HG03095 (cell line): ENCODE measurements around the gene NFATC1.
A peak's percentile ranks its signal among the peaks of the same experiment; 100 is the strongest.

Experiments used
- ATAC-seq: cut with Tn5 transposase; IDR thresholded peaks from one replicate; pipeline ENCODE4 v1.9.1; 2021; ENCODE audit warnings: moderate library complexity; ENCODE audit not compliant: unreplicated experiment

The NFATC1 gene

GRCh38 chr18:79402977-79403722 lies 7.4 kb downstream of the NFATC1 start:
- no peak for ATAC-seq

- ATAC-seq: no peak
Observed at GRCh38 chr18:79403723-79404566, 8.2 kb downstream of the NFATC1 start.

GRCh38 chr18:79404567-79404910 lies 8.8 kb downstream of the NFATC1 start:
- ATAC-seq: no peak

- no peak for ATAC-seq
Observed at GRCh38 chr18:79405019-79405780, 9.5 kb downstream of the NFATC1 start.

- ATAC-seq: peak; percentile 74
Observed at GRCh38 chr18:79405781-79406575, 10.2 kb downstream of the NFATC1 start.

GRCh38 chr18:79406708-79407107 lies 11.0 kb downstream of the NFATC1 start:
- ATAC-seq: no peak

GRCh38 chr18:79409313-79409712 lies 13.6 kb downstream of the NFATC1 start:
- no peak for ATAC-seq

- ATAC-seq: no peak
Observed at GRCh38 chr18:79410171-79410641, 14.5 kb downstream of the NFATC1 start.

GRCh38 chr18:79410731-79411613 lies 15.2 kb downstream of the NFATC1 start:
- ATAC-seq: no peak

GRCh38 chr18:79411614-79412526 lies 16.1 kb downstream of the NFATC1 start:
- ATAC-seq: no peak

- no peak for ATAC-seq
Observed at GRCh38 chr18:79413025-79413424, 17.3 kb downstream of the NFATC1 start.

- ATAC-seq: no peak
Observed at GRCh38 chr18:79413426-79413825, 17.7 kb downstream of the NFATC1 start.

GRCh38 chr18:79413901-79414300 lies 18.2 kb downstream of the NFATC1 start:
- no peak for ATAC-seq

GRCh38 chr18:79416022-79416676 lies 20.4 kb downstream of the NFATC1 start:
- no peak for ATAC-seq

- no peak for ATAC-seq
Observed at GRCh38 chr18:79416677-79417052, 20.9 kb downstream of the NFATC1 start.

GRCh38 chr18:79418236-79418635 lies 22.5 kb downstream of the NFATC1 start:
- no peak for ATAC-seq

- ATAC-seq: no peak
Observed at GRCh38 chr18:79418642-79419041, 22.9 kb downstream of the NFATC1 start.
